Hepatocyte (in vitro differentiated cells): ENCODE measurements around the gene SERINC5. TPM values are rescaled to one million over a fixed set of nuclear protein-coding genes. Genes with fewer than 3 reads are reported as not detected.

Experiments used
- DNase-seq: peaks from one replicate; pipeline ENCODE4 v3.0.0-alpha.2; 2016; ENCODE audit warnings: low spot score
- H2AFZ ChIP-seq: fragments of 200-600 bp; sonication (generic); 2 replicates; pipeline ENCODE4 v1.6.0; 2016; ENCODE audit warnings: antibody characterized with exemption, mild to moderate bottlenecking
- H3K27ac ChIP-seq: fragments of 200-600 bp; sonication (generic); 2 replicates; pipeline ENCODE4 v1.5.1; 2016; ENCODE audit warnings: mild to moderate bottlenecking
- H3K27me3 ChIP-seq: fragments of 200-600 bp; sonication (generic); 2 replicates; pipeline ENCODE4 v1.6.1; 2016
- H3K36me3 ChIP-seq: fragments of 200-600 bp; sonication (generic); replicated peaks from 2 replicates; pipeline ENCODE4 v1.5.1; 2016; ENCODE audit warnings: low read depth; ENCODE audit not compliant: insufficient read depth
- H3K4me1 ChIP-seq: fragments of 200-600 bp; sonication (generic); 2 replicates; pipeline ENCODE4 v1.5.1; 2016; ENCODE audit warnings: mild to moderate bottlenecking, moderate library complexity; ENCODE audit not compliant: insufficient read depth
- H3K4me2 ChIP-seq: fragments of 200-600 bp; sonication (generic); 2 replicates; pipeline ENCODE4 v1.6.0; 2016
- H3K4me3 ChIP-seq: fragments of 200-600 bp; sonication (generic); 2 replicates; pipeline ENCODE4 v1.5.1; 2016; ENCODE audit warnings: mild to moderate bottlenecking
- H3K79me2 ChIP-seq: fragments of 200-600 bp; sonication (generic); 2 replicates; pipeline ENCODE4 v1.6.0; 2017; ENCODE audit warnings: mild to moderate bottlenecking
- H3K9me2 ChIP-seq: fragments of 200-600 bp; sonication (generic); replicated peaks from 2 replicates; pipeline ENCODE4 v1.6.0; 2017; ENCODE audit warnings: mild to moderate bottlenecking; ENCODE audit not compliant: insufficient read depth
- H3K9me3 ChIP-seq: fragments of 200-600 bp; sonication (generic); 2 replicates; pipeline ENCODE4 v1.5.1; 2016; ENCODE audit warnings: low read depth, mild to moderate bottlenecking
- H4K20me1 ChIP-seq: fragments of 200-600 bp; sonication (generic); 2 replicates; pipeline ENCODE4 v1.6.0; 2016; ENCODE audit warnings: mild to moderate bottlenecking; ENCODE audit not compliant: insufficient read depth, poor library complexity, severe bottlenecking
- EZH2 ChIP-seq: fragments of 200-600 bp; sonication (generic); IDR thresholded peaks from 2 replicates; pipeline ENCODE4 v1.6.1; 2016; ENCODE audit warnings: antibody characterized with exemption, mild to moderate bottlenecking, borderline replicate concordance
- EZH2phosphoT487 ChIP-seq: fragments of 200-600 bp; sonication (generic); IDR thresholded peaks from one replicate; pipeline ENCODE4 v1.6.1; 2018; ENCODE audit warnings: antibody characterized with exemption, mild to moderate bottlenecking, low read depth, moderate library complexity; ENCODE audit not compliant: unreplicated experiment, severe bottlenecking
- WGBS: methylation state at CpG from one replicate; pipeline ENCODE4 v1.1.6; 2016; ENCODE audit warnings: low lambda C conversion rate; ENCODE audit errors: missing lambda C conversion rate; 5-methylcytosine and 5-hydroxymethylcytosine counted together
- polyA plus RNA-seq: library from polyadenylated mRNA; unstranded; fragments of >200 nt; fragmentation: Nextera tagmentation; extraction: Ambion mirVana; gene quantifications from 2 replicates; pipeline ENCODE4 v1.2.1, GENCODE V29; 2016
- total RNA-seq: library from RNA; depleted of rRNA; stranded (reverse); fragments of >200 nt; gene quantifications from 2 replicates; pipeline ENCODE4 v1.2.3, GENCODE V29; 2014
- TF ChIP-seq, protein P1 (sequence below): fragments of 200-600 bp; sonication (generic); IDR thresholded peaks from 2 replicates; pipeline ENCODE4 v1.5.1; 2016; ENCODE audit warnings: antibody characterized with exemption, mild to moderate bottlenecking; ENCODE audit not compliant: poor library complexity

Gene SERINC5
- total and polyA plus RNA-seq, 2 experiments from 2014 or later: 19.3 to 70.2 TPM

DNA sequence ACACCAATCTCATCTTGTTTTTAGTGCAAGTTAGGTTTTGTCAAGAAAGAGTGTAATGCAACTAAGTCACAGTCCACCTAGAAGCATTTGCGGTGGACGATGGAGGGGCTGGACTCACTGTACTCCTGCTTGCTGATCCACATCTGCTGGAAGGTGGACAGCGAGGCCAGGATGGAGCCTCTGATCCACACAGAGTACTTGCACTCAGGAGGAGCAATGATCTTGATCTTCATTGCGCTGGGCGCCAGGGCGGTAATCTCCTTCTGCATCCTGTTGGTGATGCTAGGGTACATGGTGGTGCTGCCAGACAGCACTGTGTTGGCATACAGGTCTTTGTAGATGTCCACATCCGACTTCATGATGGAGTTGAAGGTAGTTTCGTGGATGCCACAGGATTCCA lies 43.8 kb upstream of the SERINC5 start:
- WGBS: 98% methylated on average over 8 of the region's 8 CpGs
- TF ChIP-seq, protein P1, sequence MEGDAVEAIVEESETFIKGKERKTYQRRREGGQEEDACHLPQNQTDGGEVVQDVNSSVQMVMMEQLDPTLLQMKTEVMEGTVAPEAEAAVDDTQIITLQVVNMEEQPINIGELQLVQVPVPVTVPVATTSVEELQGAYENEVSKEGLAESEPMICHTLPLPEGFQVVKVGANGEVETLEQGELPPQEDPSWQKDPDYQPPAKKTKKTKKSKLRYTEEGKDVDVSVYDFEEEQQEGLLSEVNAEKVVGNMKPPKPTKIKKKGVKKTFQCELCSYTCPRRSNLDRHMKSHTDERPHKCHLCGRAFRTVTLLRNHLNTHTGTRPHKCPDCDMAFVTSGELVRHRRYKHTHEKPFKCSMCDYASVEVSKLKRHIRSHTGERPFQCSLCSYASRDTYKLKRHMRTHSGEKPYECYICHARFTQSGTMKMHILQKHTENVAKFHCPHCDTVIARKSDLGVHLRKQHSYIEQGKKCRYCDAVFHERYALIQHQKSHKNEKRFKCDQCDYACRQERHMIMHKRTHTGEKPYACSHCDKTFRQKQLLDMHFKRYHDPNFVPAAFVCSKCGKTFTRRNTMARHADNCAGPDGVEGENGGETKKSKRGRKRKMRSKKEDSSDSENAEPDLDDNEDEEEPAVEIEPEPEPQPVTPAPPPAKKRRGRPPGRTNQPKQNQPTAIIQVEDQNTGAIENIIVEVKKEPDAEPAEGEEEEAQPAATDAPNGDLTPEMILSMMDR: no peak
- no peak for TF ChIP-seq EZH2phosphoT487
- TF ChIP-seq EZH2: no peak

DNA sequence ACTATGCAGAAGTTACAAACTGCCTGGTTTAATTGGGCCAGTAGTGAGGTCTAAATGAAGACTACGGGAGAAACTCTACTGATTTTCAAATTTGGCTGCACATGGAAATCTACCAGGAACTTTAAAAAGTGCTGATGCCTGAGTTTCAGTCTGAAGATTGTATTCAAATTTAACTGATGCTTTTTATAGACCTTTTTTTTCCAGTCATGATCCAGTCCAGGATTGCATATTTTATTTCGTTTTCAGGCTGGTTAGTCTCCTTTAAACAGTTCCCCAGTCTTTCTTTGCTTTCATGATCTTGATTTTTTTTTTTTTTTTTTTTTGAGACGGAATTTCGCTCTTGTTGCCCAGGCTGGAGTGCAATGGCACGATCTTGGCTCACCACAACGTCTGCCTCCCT lies 40.3 kb upstream of the SERINC5 start:
- Histone ChIP-seq H3K27me3 (no peaks in the 10 kb centered on the region), H4K20me1 (no peaks in the 10 kb centered on the region), H2AFZ (no peak overlapping the region), H3K9me2 (no peaks in the 10 kb centered on the region), H3K9me3 (no peaks in the 10 kb centered on the region), H3K4me1 (no peaks in the 10 kb centered on the region), H3K36me3 (no peaks in the 10 kb centered on the region), H3K79me2 (no peaks in the 10 kb centered on the region), H3K4me3 (no peak overlapping the region), H3K4me2 (no peak overlapping the region), H3K27ac (no peak overlapping the region)
- TF ChIP-seq EZH2 (no peak), EZH2phosphoT487 (no peak)
- TF ChIP-seq, protein P1: no peak
- 81% methylated on average over 6 of the region's 6 CpGs for WGBS
- no peak for DNase-seq

More for the DNA sequence above, 43.8 kb upstream of the SERINC5 start:
- H3K27ac ChIP-seq: no peak overlapping the region
- no peaks in the 10 kb centered on the region for H3K79me2 ChIP-seq
- no peaks in the 10 kb centered on the region for H3K9me3 ChIP-seq
- H3K27me3 ChIP-seq: no peaks in the 10 kb centered on the region
- no peaks in the 10 kb centered on the region for H3K9me2 ChIP-seq
- H3K4me1 ChIP-seq: no peaks in the 10 kb centered on the region
- DNase-seq: no peak
- no peak overlapping the region for H3K4me3 ChIP-seq
- H3K4me2 ChIP-seq: no peak overlapping the region
- H3K36me3 ChIP-seq: no peaks in the 10 kb centered on the region
- H2AFZ ChIP-seq: no peak overlapping the region
- H4K20me1 ChIP-seq: no peaks in the 10 kb centered on the region

DNA sequence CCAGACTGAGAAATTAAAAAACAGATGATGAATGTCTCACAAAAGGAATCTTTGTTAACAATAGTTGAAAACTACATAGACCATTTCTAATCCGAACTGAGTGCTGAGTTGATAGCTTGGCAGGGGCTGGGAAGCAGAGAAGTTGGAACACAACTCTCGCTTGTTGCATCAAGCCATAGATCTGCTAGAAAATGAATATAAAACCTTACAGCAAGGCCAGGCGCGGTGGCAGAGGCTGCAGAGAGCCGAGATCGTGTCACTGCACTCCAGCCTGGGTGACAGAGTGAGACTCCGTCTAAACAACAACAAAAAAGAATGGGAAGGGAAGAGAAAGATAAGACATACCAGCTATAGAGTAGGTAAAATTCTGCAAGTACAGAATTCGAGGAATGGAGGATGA lies 35.9 kb upstream of the SERINC5 start:
- no peak for DNase-seq
- Histone ChIP-seq H2AFZ (no peak overlapping the region), H3K27me3 (no peaks in the 10 kb centered on the region), H3K4me3 (no peak overlapping the region), H3K4me2 (no peak overlapping the region), H3K36me3 (no peaks in the 10 kb centered on the region), H3K27ac (no peak overlapping the region), H3K4me1 (no peaks in the 10 kb centered on the region), H4K20me1 (no peaks in the 10 kb centered on the region), H3K79me2 (no peaks in the 10 kb centered on the region), H3K9me3 (no peaks in the 10 kb centered on the region), H3K9me2 (no peaks in the 10 kb centered on the region)
- TF ChIP-seq EZH2 (no peak), EZH2phosphoT487 (no peak)
- TF ChIP-seq, protein P1: no peak
- WGBS: 93% methylated on average over 8 of the region's 8 CpGs

DNA sequence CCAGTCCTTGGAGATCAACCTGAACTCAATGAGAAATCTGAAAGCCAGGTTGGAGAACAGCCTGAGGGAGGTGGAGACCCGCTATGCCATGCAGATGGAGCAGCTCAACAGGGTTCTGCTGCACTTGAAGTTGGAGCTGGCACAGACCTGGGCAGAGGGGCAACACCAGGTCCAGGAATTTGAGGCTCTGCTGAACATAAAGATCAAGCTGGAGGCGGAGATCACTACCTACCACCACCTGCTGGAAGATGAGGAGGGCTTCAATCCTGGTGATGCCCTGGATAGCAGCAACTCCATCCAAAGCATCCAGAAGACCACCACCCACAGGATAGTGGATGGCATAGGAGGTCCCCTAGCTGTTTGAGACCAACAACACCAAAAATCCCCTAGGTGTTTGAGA lies 33.5 kb upstream of the SERINC5 start:
- H3K79me2 ChIP-seq: no peaks in the 10 kb centered on the region
- H3K9me2 ChIP-seq: no peaks in the 10 kb centered on the region
- H3K27me3 ChIP-seq: no peaks in the 10 kb centered on the region
- no peak overlapping the region for H2AFZ ChIP-seq
- H3K27ac ChIP-seq: no peak overlapping the region
- no peaks in the 10 kb centered on the region for H3K4me1 ChIP-seq
- WGBS: 89% methylated on average over 2 of the region's 2 CpGs
- H4K20me1 ChIP-seq: no peaks in the 10 kb centered on the region
- no peak for DNase-seq
- no peaks in the 10 kb centered on the region for H3K36me3 ChIP-seq
- H3K4me3 ChIP-seq: no peak overlapping the region
- H3K4me2 ChIP-seq: no peak overlapping the region
- no peak for TF ChIP-seq EZH2phosphoT487
- no peaks in the 10 kb centered on the region for H3K9me3 ChIP-seq
